Gastrocnemius medialis (tissue), 4 donors: ENCODE results near the gene HSD17B12.

ENCODE experiments used
- CTCF ChIP-seq, 5 experiments: fragments of 450-650 bp in 3 of 5; fragments of 200-600 bp in 2 of 5; sonication (generic) in 2 of 5; IDR thresholded peaks in 4 of 5; conservative IDR thresholded peaks in 1 of 5; 1 replicate in 4 of 5; 2 replicates in 1 of 5; pipeline ENCODE4 v1.5.1; 2016 to 2019; ENCODE audit warnings: antibody characterized with exemption in 5 of 5, mild to moderate bottlenecking in 3 of 5, moderate library complexity in 3 of 5
- POLR2A ChIP-seq, 2 donors: fragments of 450-650 bp; IDR thresholded peaks; one replicate each; pipeline ENCODE4 v1.6.1; 2017; ENCODE audit warnings: antibody characterized with exemption in 2 of 2, mild to moderate bottlenecking in 2 of 2, moderate library complexity in 2 of 2

- no peak for TF ChIP-seq CTCF (IDR thresholded peaks at IDR 0.05 in 4 of 5, conservative IDR thresholded peaks at IDR 0.05 in 1 of 5)
- no peak for TF ChIP-seq POLR2A (IDR thresholded peaks at IDR 0.05)
Measured at GRCh38 chr11:43784866-43785265, 104.3 kb downstream of the HSD17B12 start.
